NCI-H82 (cell line): ENCODE measurements around the gene ECHS1.
A peak's percentile ranks its signal among the peaks of the same experiment; 100 is the strongest.
"Not testable (repeated sequence)": the region's sequence is repeated elsewhere in the genome, so short reads cannot be mapped to it uniquely, and the experiment has no call there.

Source experiments
- DNase-seq: peaks from one replicate; lab custom pipeline; 2025; lab: John Stamatoyannopoulos, UW

The ECHS1 gene

GRCh38 chr10:133324857-133325260 lies 48.3 kb downstream of the ECHS1 start:
- DNase-seq: no peak

GRCh38 chr10:133324198-133324792 lies 48.9 kb downstream of the ECHS1 start:
- DNase-seq: peak; percentile 75

GRCh38 chr10:133322064-133322709 lies 51.0 kb downstream of the ECHS1 start:
- not testable (repeated sequence) for DNase-seq

- DNase-seq: not testable (repeated sequence)
Measured at GRCh38 chr10:133320852-133321422, 52.2 kb downstream of the ECHS1 start.

- peak; percentile 82 for DNase-seq
Measured at GRCh38 chr10:133318494-133319127, 54.5 kb downstream of the ECHS1 start.

GRCh38 chr10:133316732-133317131 lies 56.4 kb downstream of the ECHS1 start:
- DNase-seq: no peak

GRCh38 chr10:133316266-133316665 lies 56.9 kb downstream of the ECHS1 start:
- no peak for DNase-seq

- DNase-seq: no peak
Measured at GRCh38 chr10:133315847-133316246, 57.3 kb downstream of the ECHS1 start.

- DNase-seq: no peak
Measured at GRCh38 chr10:133314911-133315310, 58.2 kb downstream of the ECHS1 start.

GRCh38 chr10:133313192-133313591 lies 60.0 kb downstream of the ECHS1 start:
- no peak for DNase-seq

- DNase-seq: no peak
Measured at GRCh38 chr10:133312769-133313145, 60.4 kb downstream of the ECHS1 start.
